H9 (cell line): ENCODE data around the gene C1orf116. TPM values are rescaled to one million over a fixed set of nuclear protein-coding genes. Genes with fewer than 3 reads are reported as not detected.

Source experiments
- DNase-seq: peaks from one replicate; pipeline ENCODE4 v3.0.0-alpha.2; 2017
- H2AFZ ChIP-seq: one replicate; pipeline ENCODE4 v1.6.1; 2013; ENCODE audit warnings: mild to moderate bottlenecking, low read length, control low read depth, moderate library complexity
- H2AK5ac ChIP-seq: 2 replicates; pipeline ENCODE4 v1.6.1; 2013; ENCODE audit warnings: low read length, control low read depth, mixed read lengths; ENCODE audit not compliant: insufficient read length
- H2BK120ac ChIP-seq: one replicate; pipeline ENCODE4 v1.6.1; 2013; ENCODE audit warnings: low read depth, mild to moderate bottlenecking, low read length, control low read depth, inconsistent platforms; ENCODE audit not compliant: poor library complexity, severe bottlenecking
- H2BK12ac ChIP-seq: 2 replicates; pipeline ENCODE4 v1.6.1; 2013; ENCODE audit warnings: low read length, control low read depth, mixed read lengths, low read depth; ENCODE audit not compliant: insufficient read length
- H2BK15ac ChIP-seq: 2 replicates; pipeline ENCODE4 v1.6.1; 2013; ENCODE audit warnings: low read depth, low read length, control low read depth
- H2BK20ac ChIP-seq: one replicate; pipeline ENCODE4 v1.6.1; 2013; ENCODE audit warnings: low read depth, mild to moderate bottlenecking, low read length, control low read depth, inconsistent platforms; ENCODE audit not compliant: poor library complexity, severe bottlenecking
- H2BK5ac ChIP-seq: 2 replicates; pipeline ENCODE4 v1.6.1; 2013; ENCODE audit warnings: low read length, control low read depth, mixed read lengths; ENCODE audit not compliant: insufficient read length
- H3K14ac ChIP-seq: 2 replicates; pipeline ENCODE4 v1.6.1; 2013; ENCODE audit warnings: low read length, control low read depth; ENCODE audit not compliant: insufficient read depth
- H3K18ac ChIP-seq: 2 replicates; pipeline ENCODE4 v1.6.1; 2013; ENCODE audit warnings: low read depth, mild to moderate bottlenecking, mixed read lengths, low read length, control low read depth; ENCODE audit not compliant: insufficient read length
- H3K23ac ChIP-seq: 2 replicates; pipeline ENCODE4 v1.6.1; 2013; ENCODE audit warnings: low read length, control low read depth, mixed read lengths, low read depth; ENCODE audit not compliant: insufficient read length
- H3K23me2 ChIP-seq: 2 replicates; pipeline ENCODE4 v1.6.1; 2013; ENCODE audit warnings: low read depth, mild to moderate bottlenecking, mixed read lengths, low read length, control low read depth; ENCODE audit not compliant: insufficient read length, poor library complexity, severe bottlenecking
- H3K27ac ChIP-seq: 2 replicates; pipeline ENCODE4 v1.5.1; 2013; ENCODE audit warnings: low read length, control low read depth, mixed read lengths, low read depth; ENCODE audit not compliant: insufficient read length
- H3K27me3 ChIP-seq: 2 replicates; pipeline ENCODE4 v1.6.1; 2013; ENCODE audit warnings: low read length, control low read depth, inconsistent platforms; ENCODE audit not compliant: insufficient read depth
- H3K4ac ChIP-seq: 2 replicates; pipeline ENCODE4 v1.6.1; 2013; ENCODE audit warnings: low read depth, mild to moderate bottlenecking, control low read depth, inconsistent platforms, low read length, moderate library complexity
- H3K4me1 ChIP-seq: 2 replicates; pipeline ENCODE4 v1.6.1; 2013; ENCODE audit warnings: low read length, control low read depth, inconsistent platforms; ENCODE audit not compliant: insufficient read depth
- H3K4me2 ChIP-seq: 2 replicates; pipeline ENCODE4 v1.6.1; 2013; ENCODE audit warnings: low read length, control low read depth, mixed read lengths; ENCODE audit not compliant: insufficient read length, insufficient read depth
- H3K56ac ChIP-seq: 2 replicates; pipeline ENCODE4 v1.6.1; 2013; ENCODE audit warnings: low read depth, mild to moderate bottlenecking, mixed read lengths, low read length, control low read depth; ENCODE audit not compliant: insufficient read length
- H3K79me1 ChIP-seq: 2 replicates; pipeline ENCODE4 v1.6.1; 2013; ENCODE audit warnings: low read depth, mild to moderate bottlenecking, moderate library complexity, low read length, control low read depth, inconsistent platforms; ENCODE audit not compliant: insufficient read depth, poor library complexity, severe bottlenecking
- H3K79me2 ChIP-seq: 2 replicates; pipeline ENCODE4 v1.6.1; 2013; ENCODE audit warnings: low read length, control low read depth, inconsistent platforms; ENCODE audit not compliant: insufficient read depth
- H3K9ac ChIP-seq: 2 replicates; pipeline ENCODE4 v1.6.1; 2013; ENCODE audit warnings: low read length, control low read depth, mixed read lengths; ENCODE audit not compliant: insufficient read length; ENCODE audit errors: extremely low read depth
- H3K9me3 ChIP-seq: one replicate; pipeline ENCODE4 v1.6.1; 2013; ENCODE audit warnings: low read depth, low read length, inconsistent platforms; ENCODE audit not compliant: control insufficient read depth
- H3T11ph ChIP-seq: one replicate; pipeline ENCODE4 v1.6.1; 2013; ENCODE audit warnings: mild to moderate bottlenecking, low read length, control low read depth, inconsistent platforms
- H4K20me1 ChIP-seq: one replicate; pipeline ENCODE4 v1.6.1; 2013; ENCODE audit not compliant: control insufficient read depth, insufficient read length, insufficient read depth
- H4K5ac ChIP-seq: 2 replicates; pipeline ENCODE4 v1.6.1; 2013; ENCODE audit warnings: low read depth, mild to moderate bottlenecking, mixed read lengths, low read length, control low read depth; ENCODE audit not compliant: insufficient read length
- H4K8ac ChIP-seq: replicated peaks from 2 replicates; pipeline ENCODE4 v1.6.1; 2013; ENCODE audit warnings: low read length, control low read depth, mixed read lengths, low read depth; ENCODE audit not compliant: insufficient read length
- H4K91ac ChIP-seq: 2 replicates; pipeline ENCODE4 v1.6.1; 2013; ENCODE audit warnings: low read depth, mild to moderate bottlenecking, moderate library complexity, mixed read lengths, low read length, control low read depth; ENCODE audit not compliant: insufficient read length
- H3K27ac Mint-ChIP-seq, 3 experiments: 2 replicates in 2 of 3; 3 replicates in 1 of 3; pipeline ENCODE4 v1.8.0; 2020 to 2021; ENCODE audit warnings: mixed read lengths in 3 of 3, mild to moderate bottlenecking in 1 of 3, moderate library complexity in 1 of 3
- H3K27me3 Mint-ChIP-seq: 2 replicates; pipeline ENCODE4 v1.8.0; 2021; ENCODE audit warnings: low read depth, mild to moderate bottlenecking, moderate library complexity, mixed read lengths
- H3K36me3 Mint-ChIP-seq, 3 experiments: 2 replicates in 2 of 3; 3 replicates in 1 of 3; pipeline ENCODE4 v1.8.0; 2020 to 2021; ENCODE audit warnings: low read depth in 3 of 3, mixed read lengths in 3 of 3; ENCODE audit not compliant: insufficient read depth in 1 of 3
- H3K4me1 Mint-ChIP-seq, 2 experiments: 2 replicates each; pipeline ENCODE4 v1.8.0; 2020; ENCODE audit warnings: mixed read lengths in 2 of 2
- H3K4me3 Mint-ChIP-seq, 2 experiments: 2 replicates in 1 of 2; 3 replicates in 1 of 2; pipeline ENCODE4 v1.8.0; 2020 to 2021; ENCODE audit warnings: mild to moderate bottlenecking in 2 of 2, mixed read lengths in 2 of 2, moderate library complexity in 1 of 2
- H3K9me3 Mint-ChIP-seq, 2 experiments: 2 replicates in 1 of 2; 3 replicates in 1 of 2; pipeline ENCODE4 v1.8.0; 2020; ENCODE audit warnings: mild to moderate bottlenecking in 2 of 2, mixed read lengths in 2 of 2, moderate library complexity in 1 of 2
- WGBS: extraction: QIAGEN DNeasy Blood & Tissue Kit; methylation state at CpG from one replicate; pipeline ENCODE4 v1.1.7; 2013; ENCODE audit warnings: missing lambda C conversion rate, low lambda C conversion rate, mixed read lengths; ENCODE audit not compliant: insufficient read length; ENCODE audit errors: extremely low coverage; 5-methylcytosine and 5-hydroxymethylcytosine counted together
- total RNA-seq: library from RNA; stranded (reverse); gene quantifications from 2 replicates; pipeline ENCODE4 v1.2.1, GENCODE V29; 2021
- TF ChIP-seq, protein P1 (sequence below): fragments of 200-600 bp; sonication (generic); conservative IDR thresholded peaks from 3 replicates; pipeline ENCODE4 v1.8.0; 2021; ENCODE audit warnings: antibody characterized with exemption, mild to moderate bottlenecking

Gene C1orf116
- total RNA-seq, 1 experiment from 2014 or later = 0.48 TPM

- Histone ChIP-seq H4K91ac (no peak overlapping the region), H2BK5ac (no peak overlapping the region), H3K23me2 (no peaks in the 10 kb centered on the region), H3K14ac (no peak overlapping the region), H4K5ac (no peak overlapping the region), H4K20me1 (no peaks in the 10 kb centered on the region), H3K4me1 (no peaks in the 10 kb centered on the region), H2BK120ac (no peak overlapping the region), H3K9ac (no peak overlapping the region), H3K4me2 (no peak overlapping the region), H3K4ac (no peak overlapping the region), H3K18ac (no peak overlapping the region), H4K8ac (no peak overlapping the region), H2BK15ac (no peak overlapping the region), H3K27ac (no peak overlapping the region), H3K9me3 (no peaks in the 10 kb centered on the region), H3K56ac (no peak overlapping the region), H3K79me1 (no peaks in the 10 kb centered on the region), H2BK12ac (no peak overlapping the region), H3T11ph (no peak overlapping the region), H3K23ac (no peak overlapping the region), H2AK5ac (no peak overlapping the region), H2BK20ac (no peak overlapping the region), H3K27me3 (no peaks in the 10 kb centered on the region), H3K79me2 (no peaks in the 10 kb centered on the region), H2AFZ (no peak overlapping the region)
- Mint-ChIP-seq H3K36me3 (no peaks in the 10 kb centered on the region), H3K27ac (no peak overlapping the region), H3K4me3 (no peak overlapping the region), H3K4me1 (peaks cover 15 to 21% of the 10 kb centered on the region in 2 experiments), H3K9me3 (no peaks in the 10 kb centered on the region), H3K27me3 (peaks cover 9% of the 10 kb centered on the region)
- WGBS = no CpG with 5 or more reads among the region's 5 CpGs
- TF ChIP-seq, protein P1, sequence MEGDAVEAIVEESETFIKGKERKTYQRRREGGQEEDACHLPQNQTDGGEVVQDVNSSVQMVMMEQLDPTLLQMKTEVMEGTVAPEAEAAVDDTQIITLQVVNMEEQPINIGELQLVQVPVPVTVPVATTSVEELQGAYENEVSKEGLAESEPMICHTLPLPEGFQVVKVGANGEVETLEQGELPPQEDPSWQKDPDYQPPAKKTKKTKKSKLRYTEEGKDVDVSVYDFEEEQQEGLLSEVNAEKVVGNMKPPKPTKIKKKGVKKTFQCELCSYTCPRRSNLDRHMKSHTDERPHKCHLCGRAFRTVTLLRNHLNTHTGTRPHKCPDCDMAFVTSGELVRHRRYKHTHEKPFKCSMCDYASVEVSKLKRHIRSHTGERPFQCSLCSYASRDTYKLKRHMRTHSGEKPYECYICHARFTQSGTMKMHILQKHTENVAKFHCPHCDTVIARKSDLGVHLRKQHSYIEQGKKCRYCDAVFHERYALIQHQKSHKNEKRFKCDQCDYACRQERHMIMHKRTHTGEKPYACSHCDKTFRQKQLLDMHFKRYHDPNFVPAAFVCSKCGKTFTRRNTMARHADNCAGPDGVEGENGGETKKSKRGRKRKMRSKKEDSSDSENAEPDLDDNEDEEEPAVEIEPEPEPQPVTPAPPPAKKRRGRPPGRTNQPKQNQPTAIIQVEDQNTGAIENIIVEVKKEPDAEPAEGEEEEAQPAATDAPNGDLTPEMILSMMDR = no peak
- no peak for DNase-seq
Measured at GRCh38 chr1:207000651-207001291, 31.8 kb downstream of the C1orf116 start.
